Muscle layer of duodenum (tissue), 2 donors: Measurements from ENCODE around the gene STXBP4.
"Not testable (repeated sequence)": the region's sequence is repeated elsewhere in the genome, so short reads cannot be mapped to it uniquely, and the experiment has no call there.

ENCODE experiments used
- H3K27ac ChIP-seq: one replicate; pipeline ENCODE4 v1.7.0; 2013; ENCODE audit warnings: mild to moderate bottlenecking, low read length
- H3K27me3 ChIP-seq: one replicate; pipeline ENCODE4 v1.7.0; 2013; ENCODE audit warnings: low read depth, mild to moderate bottlenecking, control low read depth, low read length
- H3K36me3 ChIP-seq, 2 donors: one replicate each; pipeline ENCODE4 v1.7.0; 2013; ENCODE audit warnings: low read length in 2 of 2, control low read depth in 1 of 2, mild to moderate bottlenecking in 1 of 2; ENCODE audit not compliant: insufficient read depth in 2 of 2, control insufficient read depth in 1 of 2
- H3K4me1 ChIP-seq, 2 donors: one replicate each; pipeline ENCODE4 v1.7.0; 2013; ENCODE audit warnings: low read length in 2 of 2, mild to moderate bottlenecking in 2 of 2, control low read depth in 1 of 2, moderate library complexity in 1 of 2; ENCODE audit not compliant: insufficient read depth in 2 of 2, control insufficient read depth in 1 of 2
- H3K4me3 ChIP-seq, 2 donors: one replicate each; pipeline ENCODE4 v1.7.0; 2013; ENCODE audit warnings: low read length in 2 of 2, low read depth in 1 of 2, mild to moderate bottlenecking in 1 of 2
- H3K9me3 ChIP-seq, 2 donors: one replicate each; pipeline ENCODE4 v1.7.0; 2013; ENCODE audit warnings: low read length in 2 of 2, control low read depth in 1 of 2, mild to moderate bottlenecking in 1 of 2; ENCODE audit not compliant: control insufficient read depth in 1 of 2
- donor health status: healthy.

Gene STXBP4

GRCh38 chr17:55057184-55057583 is 88.6 kb downstream of the STXBP4 start:
- no peaks in the 10 kb centered on the region for H3K36me3 ChIP-seq

DNA sequence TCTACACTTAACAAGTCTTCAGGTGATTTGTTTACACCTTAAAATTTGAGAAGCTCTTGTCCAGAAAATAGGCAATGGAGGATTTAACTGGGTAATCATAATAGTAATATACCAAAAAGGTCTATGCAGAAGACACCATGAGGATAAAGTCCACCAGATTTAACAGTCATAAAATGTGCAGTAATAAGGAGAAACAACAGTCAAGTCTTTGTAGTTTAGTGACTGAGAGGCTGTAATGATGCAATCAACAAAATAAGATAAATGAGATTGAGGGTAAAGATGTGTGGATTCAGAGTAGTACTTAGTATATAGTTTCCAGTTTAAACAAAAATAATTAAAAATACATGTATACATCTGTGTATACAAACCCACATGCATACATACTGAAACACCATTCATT is 91.2 kb downstream of the STXBP4 start:
- Histone ChIP-seq H3K4me3 (no peak overlapping the region), H3K4me1 (no peaks in the 10 kb centered on the region), H3K27me3 (no peaks in the 10 kb centered on the region), H3K36me3 (no peaks in the 10 kb centered on the region), H3K9me3 (no peaks in the 10 kb centered on the region), H3K27ac (no peak overlapping the region)

More at GRCh38 chr17:55057184-55057583, 88.6 kb downstream of the STXBP4 start:
- H3K4me3 ChIP-seq = no peak overlapping the region
- no peak overlapping the region for H3K27ac ChIP-seq
- no peaks in the 10 kb centered on the region for H3K27me3 ChIP-seq
- no peaks in the 10 kb centered on the region for H3K9me3 ChIP-seq
- H3K4me1 ChIP-seq = no peaks in the 10 kb centered on the region

GRCh38 chr17:55062921-55063320 is 94.4 kb downstream of the STXBP4 start:
- H3K36me3 ChIP-seq = no peaks in the 10 kb centered on the region
- H3K4me3 ChIP-seq = no peak overlapping the region
- H3K4me1 ChIP-seq = no peaks in the 10 kb centered on the region
- no peaks in the 10 kb centered on the region for H3K27me3 ChIP-seq
- H3K9me3 ChIP-seq = no peaks in the 10 kb centered on the region
- no peak overlapping the region for H3K27ac ChIP-seq

DNA sequence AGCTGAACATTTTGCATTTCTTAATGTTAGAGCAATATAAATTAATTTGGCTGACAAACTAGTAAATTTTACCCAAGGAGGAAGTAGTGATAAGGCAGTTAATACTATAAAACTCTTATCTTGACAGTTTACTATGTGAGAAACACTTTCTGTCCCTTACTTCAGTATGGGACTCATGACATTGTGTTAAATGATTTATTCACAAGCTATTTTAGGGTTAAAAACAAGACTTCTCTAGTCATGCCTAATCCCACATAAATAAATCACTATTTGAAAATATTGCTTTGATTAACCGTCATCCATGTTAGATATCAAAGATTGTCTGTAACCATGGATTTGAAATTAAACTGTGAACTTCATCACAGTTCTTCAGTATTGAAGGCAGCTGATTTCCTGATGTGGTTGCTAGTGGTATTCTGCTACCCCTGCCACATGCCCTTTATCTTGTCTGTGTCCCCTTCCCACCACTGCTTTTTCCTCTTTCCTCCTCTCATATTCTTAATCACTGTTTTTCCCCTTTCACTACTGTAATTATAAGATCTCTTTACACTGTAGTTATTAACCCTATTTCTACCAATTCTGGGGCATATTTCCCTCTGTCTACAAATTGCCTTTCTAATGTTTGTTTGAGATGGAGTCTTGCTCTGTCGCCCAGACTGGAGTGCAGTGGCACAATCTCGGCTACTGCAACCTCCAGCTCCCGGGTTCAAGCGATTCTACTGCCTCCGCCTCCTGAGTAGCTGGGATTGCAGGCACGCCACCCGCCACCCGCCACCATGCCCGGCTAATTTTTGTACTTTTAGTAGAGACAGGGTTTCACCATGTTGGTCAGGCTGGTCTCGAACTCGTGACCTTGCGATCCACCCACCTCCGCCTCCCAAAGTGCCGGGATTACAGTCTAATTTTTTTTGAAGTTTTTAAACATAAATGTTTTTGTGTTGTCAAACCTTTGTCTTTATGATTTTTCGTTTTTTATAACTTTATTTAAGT is 95.6 kb downstream of the STXBP4 start:
- Histone ChIP-seq H3K9me3 (no peaks in the 10 kb centered on the region), H3K4me3 (no peak overlapping the region), H3K27ac (no peak overlapping the region), H3K27me3 (no peaks in the 10 kb centered on the region), H3K4me1 (no peaks in the 10 kb centered on the region), H3K36me3 (no peaks in the 10 kb centered on the region)

GRCh38 chr17:55067697-55068439 is 99.3 kb downstream of the STXBP4 start:
- Histone ChIP-seq H3K27ac (no peak overlapping the region), H3K4me3 (no peak overlapping the region), H3K9me3 (no peaks in the 10 kb centered on the region), H3K36me3 (no peaks in the 10 kb centered on the region), H3K27me3 (no peaks in the 10 kb centered on the region), H3K4me1 (peaks cover 0 to 7% of the 10 kb centered on the region in 2 donors)

DNA sequence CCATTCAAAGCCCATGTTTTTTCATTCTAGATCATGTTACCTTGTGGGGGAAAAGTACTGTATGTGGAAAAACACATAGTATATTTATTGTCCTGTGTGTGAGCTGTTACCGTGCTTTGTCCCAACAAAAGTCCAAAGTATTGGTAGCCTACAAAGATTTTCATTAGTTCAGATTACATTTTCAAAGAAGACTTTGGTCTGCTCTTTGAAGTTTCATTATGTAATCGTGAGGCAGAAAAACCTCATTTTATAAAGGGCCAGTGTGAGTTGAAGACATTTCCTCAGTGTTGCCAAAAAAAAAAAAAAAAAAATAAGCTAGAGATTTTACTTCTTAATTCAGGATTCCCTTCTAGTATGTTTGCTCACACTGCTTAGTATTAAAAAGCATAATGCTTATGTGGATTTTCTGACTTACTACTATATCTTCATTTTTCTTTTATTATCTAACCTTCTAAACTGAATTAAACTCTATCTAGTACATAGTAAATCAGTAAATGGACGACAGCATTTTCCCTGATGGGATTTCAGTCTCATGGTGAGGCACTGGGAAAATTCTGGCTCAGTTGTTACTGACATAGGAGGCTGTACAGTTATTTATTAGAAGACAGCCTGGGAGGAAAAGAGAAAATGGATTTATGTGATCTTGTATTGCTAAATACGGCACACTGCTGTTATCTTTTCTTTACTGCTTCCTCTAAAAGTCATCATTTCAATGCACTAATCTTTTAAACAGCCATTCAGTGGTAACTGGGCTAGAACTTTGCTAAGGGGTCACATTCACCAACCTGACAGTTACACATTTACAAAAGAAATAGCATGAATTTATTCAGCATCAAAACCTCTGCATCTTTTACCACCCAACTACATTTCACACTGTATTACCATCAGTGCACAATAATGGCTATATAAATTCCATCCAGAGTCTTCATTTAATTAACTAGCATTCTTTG is 100.6 kb downstream of the STXBP4 start:
- Histone ChIP-seq H3K36me3 (no peaks in the 10 kb centered on the region), H3K4me3 (no peak overlapping the region), H3K27ac (no peak overlapping the region), H3K27me3 (no peaks in the 10 kb centered on the region), H3K9me3 (no peaks in the 10 kb centered on the region), H3K4me1 (peaks cover 0 to 7% of the 10 kb centered on the region in 2 donors)

- H3K27me3 ChIP-seq = no peaks in the 10 kb centered on the region
- no peak overlapping the region for H3K27ac ChIP-seq
- no peaks in the 10 kb centered on the region for H3K36me3 ChIP-seq
- no peak overlapping the region for H3K4me3 ChIP-seq
- H3K4me1 ChIP-seq = peaks cover 0 to 7% of the 10 kb centered on the region in 2 donors
- no peaks in the 10 kb centered on the region for H3K9me3 ChIP-seq
Measured at GRCh38 chr17:55069983-55070529, 101.5 kb downstream of the STXBP4 start.

- no peak overlapping the region for H3K27ac ChIP-seq
- no peak overlapping the region for H3K4me3 ChIP-seq
- peaks cover 0 to 7% of the 10 kb centered on the region in 2 donors for H3K4me1 ChIP-seq
- H3K9me3 ChIP-seq = no peaks in the 10 kb centered on the region
- H3K36me3 ChIP-seq = peaks cover 0 to 5% of the 10 kb centered on the region in 2 donors
- H3K27me3 ChIP-seq = no peaks in the 10 kb centered on the region
Measured at GRCh38 chr17:55072898-55073297, 104.3 kb downstream of the STXBP4 start.

- not testable (repeated sequence) for H3K27me3 ChIP-seq, H3K4me3 ChIP-seq, H3K9me3 ChIP-seq, H3K36me3 ChIP-seq, H3K27ac ChIP-seq, H3K4me1 ChIP-seq
Measured at GRCh38 chr17:55073467-55073866, 104.9 kb downstream of the STXBP4 start.

GRCh38 chr17:55081559-55081958 is 113.0 kb downstream of the STXBP4 start:
- no peaks in the 10 kb centered on the region for H3K4me1 ChIP-seq

More at GRCh38 chr17:55081559-55081958, 113.0 kb downstream of the STXBP4 start:
- H3K36me3 ChIP-seq = peaks cover 6 to 17% of the 10 kb centered on the region in 2 donors
- no peaks in the 10 kb centered on the region for H3K9me3 ChIP-seq
- no peaks in the 10 kb centered on the region for H3K27me3 ChIP-seq
- no peak overlapping the region for H3K27ac ChIP-seq
- H3K4me3 ChIP-seq = no peak overlapping the region
